Middle frontal gyrus (tissue), 1 donor: ENCODE results near the gene PKMYT1.

Experiments used
- DNase-seq: peaks from one replicate; pipeline ENCODE4 v3.0.0-alpha.2; 2015; ENCODE audit warnings: low spot score; ENCODE audit errors: extremely low spot score

PKMYT1 gene

GRCh38 chr16:3019594-3020246, 39.5 kb upstream of the PKMYT1 start:
- DNase-seq: no peak

DNA sequence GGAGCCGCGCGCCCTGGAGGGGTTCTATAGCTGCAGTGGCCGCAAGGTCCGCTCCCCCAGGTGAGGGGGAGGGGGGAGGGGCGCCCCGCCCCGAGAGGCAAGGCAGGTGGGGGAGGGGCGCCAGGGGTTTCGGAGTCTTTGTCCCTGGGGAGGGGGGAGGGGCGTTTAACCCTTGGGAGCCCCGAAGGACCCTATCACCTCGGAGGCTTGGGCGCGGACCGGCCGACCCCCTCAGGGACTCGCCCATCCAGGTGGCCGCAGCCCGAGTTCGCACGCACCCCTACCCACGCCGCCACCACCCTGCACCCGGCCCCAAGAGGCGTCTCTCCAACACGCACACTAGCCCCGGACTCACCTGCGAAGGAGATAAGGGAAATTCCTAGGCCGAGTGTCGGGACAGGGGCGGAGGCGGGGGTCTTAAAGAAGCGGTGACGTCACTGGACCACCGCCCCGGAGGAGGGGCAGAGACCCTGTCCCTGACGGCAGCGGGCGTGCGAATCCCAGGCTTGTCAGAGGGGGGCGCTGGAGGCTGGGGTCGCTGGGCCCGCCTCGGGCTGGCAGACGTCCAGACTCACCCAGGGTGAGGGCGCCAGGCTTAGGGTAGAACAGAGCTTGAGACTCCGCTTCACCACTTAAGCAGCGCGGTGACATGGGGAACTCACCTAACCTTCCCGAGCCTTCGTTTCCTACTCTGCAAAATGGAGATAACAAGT, 37.7 kb upstream of the PKMYT1 start, which contains the start of gene CLDN6:
CLDN6 (minus strand) TSS at position 390 of the 713 bp plus-strand sequence. CDS start 2,162 bp downstream, outside the sequence.
- no peak for DNase-seq

- no peak for DNase-seq
These were observed 37.1 kb upstream of the PKMYT1 start for GRCh38 chr16:3017344-3017743.

GRCh38 chr16:3015865-3016521, 35.7 kb upstream of the PKMYT1 start:
- DNase-seq: no peak

- DNase-seq: no peak
These were observed 34.7 kb upstream of the PKMYT1 start for GRCh38 chr16:3014971-3015370.

- DNase-seq: no peak
These were observed 33.9 kb upstream of the PKMYT1 start for GRCh38 chr16:3013998-3014690.

DNA sequence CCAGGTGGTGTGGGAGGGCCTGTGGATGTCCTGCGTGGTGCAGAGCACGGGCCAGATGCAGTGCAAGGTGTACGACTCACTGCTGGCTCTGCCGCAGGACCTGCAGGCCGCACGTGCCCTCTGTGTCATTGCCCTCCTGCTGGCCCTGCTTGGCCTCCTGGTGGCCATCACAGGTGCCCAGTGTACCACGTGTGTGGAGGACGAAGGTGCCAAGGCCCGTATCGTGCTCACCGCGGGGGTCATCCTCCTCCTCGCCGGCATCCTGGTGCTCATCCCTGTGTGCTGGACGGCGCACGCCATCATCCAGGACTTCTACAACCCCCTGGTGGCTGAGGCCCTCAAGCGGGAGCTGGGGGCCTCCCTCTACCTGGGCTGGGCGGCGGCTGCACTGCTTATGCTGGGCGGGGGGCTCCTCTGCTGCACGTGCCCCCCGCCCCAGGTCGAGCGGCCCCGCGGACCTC, 33.3 kb upstream of the PKMYT1 start:
- no peak for DNase-seq

- DNase-seq: no peak
These were observed 32.7 kb upstream of the PKMYT1 start, which contains the start of gene CLDN9 for GRCh38 chr16:3012828-3013420. CLDN9 (plus strand) TSS chr16:3012923; CDS start chr16:3013363, 440 bp downstream.

DNA sequence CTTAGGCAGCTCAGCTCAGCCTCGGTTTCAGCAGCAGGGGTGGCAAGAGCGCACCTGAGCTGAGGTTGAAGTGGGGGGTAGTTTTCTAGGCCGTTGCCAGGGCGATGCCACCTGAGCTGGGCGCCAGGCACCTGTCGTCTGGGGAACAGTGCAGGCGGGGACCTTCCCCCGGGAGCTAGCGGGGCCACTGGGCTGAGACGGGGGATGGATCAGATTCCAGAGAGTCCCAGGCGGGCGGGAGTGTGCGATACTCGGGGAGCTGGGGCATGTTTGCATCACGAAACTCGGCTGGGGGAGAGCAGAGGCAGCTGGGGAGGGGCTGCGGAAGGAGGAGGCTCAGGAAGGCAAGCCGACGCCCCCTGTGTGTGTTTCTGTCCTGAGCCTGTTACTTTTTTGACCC, 32.0 kb upstream of the PKMYT1 start:
- DNase-seq: no peak

- DNase-seq: no peak
These were observed 30.3 kb upstream of the PKMYT1 start for GRCh38 chr16:3010510-3010909.

- DNase-seq: no peak
These were observed 29.5 kb upstream of the PKMYT1 start for GRCh38 chr16:3009568-3010390.

- DNase-seq: no peak
These were observed 28.4 kb upstream of the PKMYT1 start for GRCh38 chr16:3008690-3009037.

DNA sequence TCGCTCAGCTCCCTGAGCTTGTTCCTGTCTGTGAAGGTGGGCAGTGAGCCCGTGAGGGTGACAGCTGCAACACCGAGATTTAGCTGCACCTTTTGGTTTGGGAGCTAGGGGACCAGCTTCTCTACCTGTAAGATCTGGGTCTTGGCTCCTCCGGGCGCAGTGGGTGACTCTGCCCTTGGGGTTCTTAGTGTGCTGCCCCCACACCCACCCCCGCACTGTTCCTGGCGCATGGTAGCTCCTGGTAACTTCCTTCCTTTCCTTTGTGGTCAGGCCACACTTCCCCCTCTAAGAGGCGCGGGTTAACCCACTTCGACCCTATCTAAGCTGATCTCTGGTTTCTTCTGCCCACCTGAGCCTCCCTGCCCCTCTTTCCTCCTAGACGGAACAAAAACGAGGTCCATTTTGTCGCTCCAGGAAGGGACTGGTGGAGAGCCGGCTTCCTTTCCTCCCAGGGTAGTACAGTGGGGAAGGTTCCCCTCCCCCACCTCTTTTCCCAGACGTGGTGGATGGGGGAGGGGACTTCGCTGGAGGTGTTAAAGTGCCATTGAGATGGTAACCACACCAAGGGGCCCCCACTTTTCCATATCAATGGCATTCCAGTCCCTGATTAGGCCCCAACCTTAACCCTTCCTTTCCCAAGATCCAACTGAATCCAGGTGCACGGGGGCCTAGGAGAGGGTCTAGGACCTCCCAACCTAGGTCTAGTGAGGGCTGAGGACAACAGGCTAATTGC, 27.9 kb upstream of the PKMYT1 start:
- DNase-seq: no peak

DNA sequence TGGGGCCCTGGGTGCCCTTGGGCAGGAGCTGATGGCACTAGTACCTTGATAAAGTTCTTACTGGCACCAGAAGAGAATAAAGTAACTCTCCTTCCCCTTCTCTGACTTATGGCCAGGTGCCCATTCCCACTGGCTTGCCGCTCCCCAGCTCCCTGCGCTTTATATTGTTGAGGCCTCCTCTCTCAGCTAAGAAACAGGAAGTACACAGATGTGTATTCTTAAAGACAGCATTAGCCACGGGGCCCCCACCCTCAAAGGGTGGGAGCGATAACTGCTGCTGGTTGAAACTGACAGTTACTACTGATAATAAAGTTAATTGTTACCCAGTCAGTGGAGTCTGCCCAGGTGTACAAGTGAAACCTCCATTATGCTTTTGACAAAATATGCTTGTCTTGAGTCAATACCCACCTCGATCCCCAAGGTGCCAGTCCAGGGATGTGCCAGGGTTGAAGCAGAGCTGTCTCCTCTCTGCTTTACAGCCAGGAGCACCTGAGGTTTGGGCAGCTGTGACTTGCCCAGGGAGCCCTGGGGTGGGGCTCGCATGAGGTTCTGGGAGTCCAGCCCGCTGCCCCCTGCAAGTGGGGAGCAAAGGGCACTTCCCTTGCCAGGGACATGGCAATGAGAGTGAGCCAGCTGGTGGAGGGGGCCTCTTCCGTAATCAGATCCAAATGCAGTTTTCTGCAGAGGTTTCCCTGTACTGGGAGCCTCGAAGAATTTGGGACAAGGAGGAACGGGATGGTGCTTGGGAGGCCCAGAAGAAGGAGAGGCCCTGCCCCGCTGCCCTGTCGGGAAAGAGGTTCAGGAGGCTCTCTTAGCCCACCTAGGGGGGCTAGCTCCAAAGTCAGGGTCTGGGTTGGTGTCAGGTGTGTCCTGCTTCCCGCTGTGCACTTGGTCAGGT, 27.1 kb upstream of the PKMYT1 start:
- DNase-seq: no peak

DNA sequence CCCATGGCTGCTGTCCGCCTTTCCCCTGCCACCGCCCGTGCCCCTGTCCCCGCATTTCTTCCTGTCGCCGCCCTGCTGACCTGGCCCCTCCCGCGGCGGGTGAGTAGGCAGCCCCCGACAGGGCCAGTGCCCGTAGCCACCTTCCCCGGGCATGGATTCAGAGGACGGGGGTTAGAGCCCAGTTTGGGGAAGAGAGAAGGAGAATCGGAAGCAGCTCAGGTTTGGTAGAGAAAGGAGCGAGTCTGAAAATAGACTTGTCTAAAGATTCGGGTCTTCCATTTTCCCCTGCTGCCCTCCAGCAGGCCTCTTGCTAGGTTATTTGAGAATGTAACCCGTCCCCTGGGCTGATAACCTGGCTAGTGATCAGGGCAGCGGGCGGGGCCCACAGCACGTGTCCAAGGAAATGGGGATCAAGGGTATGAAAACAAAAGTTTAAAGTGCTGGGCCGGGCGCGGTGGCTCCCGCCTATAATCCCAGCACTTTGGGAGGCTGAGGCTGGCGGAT, 24.6 kb upstream of the PKMYT1 start:
- no peak for DNase-seq

- no peak for DNase-seq
These were observed 24.1 kb upstream of the PKMYT1 start for GRCh38 chr16:3004319-3004718.

GRCh38 chr16:3003582-3004270, 23.5 kb upstream of the PKMYT1 start:
- DNase-seq: peak; percentile 94

- no peak for DNase-seq
These were observed 21.1 kb upstream of the PKMYT1 start for GRCh38 chr16:3001316-3001715.
